ENCODE results near the gene KIAA1614. TPM values are rescaled to one million over a fixed set of nuclear protein-coding genes. Genes with fewer than 3 reads are reported as not detected.

Gene KIAA1614
- polyA plus RNA-seq, 4 donors: 0.89 to 2.1 (median 1.4) TPM; not detected in 1

- WGBS, 3 donors: 95 to 97% (median 95%) methylated on average over 6 of the region's 6 CpGs
- Histone ChIP-seq H3K27ac (ENCODE audit: low read depth in 1 of 3, low read length in 2 of 3) (no peak overlapping the region), H3K9me3 (ENCODE audit: control insufficient read depth in 2 of 2, insufficient read depth in 1 of 2, low read depth in 1 of 2, low read length in 1 of 2) (peaks cover 0 to 2% of the 10 kb centered on the region in 2 donors), H3K4me1 (ENCODE audit: control insufficient read depth in 3 of 3, insufficient read depth in 2 of 3, low read depth in 1 of 3, low read length in 2 of 3) (no peaks in the 10 kb centered on the region), H3K36me3 (ENCODE audit: control insufficient read depth in 3 of 3, insufficient read depth in 2 of 3, low read depth in 1 of 3, low read length in 3 of 3) (peaks cover 0 to 51% (median 2%) of the 10 kb centered on the region in 3 donors), H3K27me3 (ENCODE audit: control insufficient read depth in 3 of 3, insufficient read depth in 3 of 3, low read length in 3 of 3) (no peaks in the 10 kb centered on the region), H3K4me3 (ENCODE audit: low read depth in 1 of 3, low read length in 3 of 3) (no peak overlapping the region)
- no peak for DNase-seq
- FAIRE-seq: no peak
Measured at GRCh38 chr1:180947499-180947885, 34.8 kb downstream of the KIAA1614 start.

GRCh38 chr1:180947901-180948640, 35.4 kb downstream of the KIAA1614 start:
- Histone ChIP-seq H3K4me1 (ENCODE audit: control insufficient read depth in 3 of 3, insufficient read depth in 2 of 3, low read depth in 1 of 3, low read length in 2 of 3) (no peaks in the 10 kb centered on the region), H3K4me3 (ENCODE audit: low read depth in 1 of 3, low read length in 3 of 3) (no peak overlapping the region), H3K36me3 (ENCODE audit: control insufficient read depth in 3 of 3, insufficient read depth in 2 of 3, low read depth in 1 of 3, low read length in 3 of 3) (peaks cover 0 to 51% (median 2%) of the 10 kb centered on the region in 3 donors), H3K27ac (ENCODE audit: low read depth in 1 of 3, low read length in 2 of 3) (no peak overlapping the region), H3K27me3 (ENCODE audit: control insufficient read depth in 3 of 3, insufficient read depth in 3 of 3, low read length in 3 of 3) (no peaks in the 10 kb centered on the region), H3K9me3 (ENCODE audit: control insufficient read depth in 2 of 2, insufficient read depth in 1 of 2, low read depth in 1 of 2, low read length in 1 of 2) (peaks cover 0 to 2% of the 10 kb centered on the region in 2 donors)
- FAIRE-seq: no peak
- WGBS, 3 donors: 91 to 96% (median 94%) methylated on average over 22 of the region's 22 CpGs
- DNase-seq: no peak

- FAIRE-seq: no peak
- 73 to 87% (median 86%) methylated on average over 26 of the region's 26 CpGs for WGBS, 3 donors
Measured at GRCh38 chr1:180948641-180949615, 36.2 kb downstream of the KIAA1614 start.

GRCh38 chr1:180949616-180950000, 36.9 kb downstream of the KIAA1614 start:
- H3K36me3 ChIP-seq (ENCODE audit: control insufficient read depth in 3 of 3, insufficient read depth in 2 of 3, low read depth in 1 of 3, low read length in 3 of 3): peaks cover 0 to 46% (median 2%) of the 10 kb centered on the region in 3 donors
- no peak overlapping the region for H3K4me3 ChIP-seq (ENCODE audit: low read depth in 1 of 3, low read length in 3 of 3)
- peaks cover 0 to 10% (median 0%) of the 10 kb centered on the region in 3 donors for H3K4me1 ChIP-seq (ENCODE audit: control insufficient read depth in 3 of 3, insufficient read depth in 2 of 3, low read depth in 1 of 3, low read length in 2 of 3)
- no peak overlapping the region for H3K27ac ChIP-seq (ENCODE audit: low read depth in 1 of 3, low read length in 2 of 3)
- no peaks in the 10 kb centered on the region for H3K27me3 ChIP-seq (ENCODE audit: control insufficient read depth in 3 of 3, insufficient read depth in 3 of 3, low read length in 3 of 3)
- peaks cover 0 to 2% of the 10 kb centered on the region in 2 donors for H3K9me3 ChIP-seq (ENCODE audit: control insufficient read depth in 2 of 2, insufficient read depth in 1 of 2, low read depth in 1 of 2, low read length in 1 of 2)
- 94 to 99% (median 97%) methylated on average over 4 of the region's 4 CpGs for WGBS, 3 donors
- FAIRE-seq: no peak
- DNase-seq: no peak

More at GRCh38 chr1:180948641-180949615, 36.2 kb downstream of the KIAA1614 start:
- H3K9me3 ChIP-seq (ENCODE audit: control insufficient read depth in 2 of 2, insufficient read depth in 1 of 2, low read depth in 1 of 2, low read length in 1 of 2): peaks cover 0 to 2% of the 10 kb centered on the region in 2 donors
- H3K27ac ChIP-seq (ENCODE audit: low read depth in 1 of 3, low read length in 2 of 3): no peak overlapping the region
- H3K27me3 ChIP-seq (ENCODE audit: control insufficient read depth in 3 of 3, insufficient read depth in 3 of 3, low read length in 3 of 3): no peaks in the 10 kb centered on the region
- H3K4me3 ChIP-seq (ENCODE audit: low read depth in 1 of 3, low read length in 3 of 3): no peak overlapping the region
- DNase-seq: no peak
- peaks cover 0 to 6% (median 0%) of the 10 kb centered on the region in 3 donors for H3K4me1 ChIP-seq (ENCODE audit: control insufficient read depth in 3 of 3, insufficient read depth in 2 of 3, low read depth in 1 of 3, low read length in 2 of 3)
- peaks cover 0 to 51% (median 2%) of the 10 kb centered on the region in 3 donors for H3K36me3 ChIP-seq (ENCODE audit: control insufficient read depth in 3 of 3, insufficient read depth in 2 of 3, low read depth in 1 of 3, low read length in 3 of 3)

GRCh38 chr1:180950321-180950720, 37.6 kb downstream of the KIAA1614 start:
- no peak for FAIRE-seq
- 91 to 96% (median 95%) methylated on average over 12 of the region's 12 CpGs for WGBS, 3 donors

GRCh38 chr1:180951186-180951745, 38.6 kb downstream of the KIAA1614 start:
- Histone ChIP-seq H3K36me3 (ENCODE audit: control insufficient read depth in 3 of 3, insufficient read depth in 2 of 3, low read depth in 1 of 3, low read length in 3 of 3) (peaks cover 0 to 43% (median 0%) of the 10 kb centered on the region in 3 donors), H3K9me3 (ENCODE audit: control insufficient read depth in 2 of 2, insufficient read depth in 1 of 2, low read depth in 1 of 2, low read length in 1 of 2) (peaks cover 0 to under 1% of the 10 kb centered on the region in 2 donors), H3K27ac (ENCODE audit: low read depth in 1 of 3, low read length in 2 of 3) (no peak overlapping the region), H3K27me3 (ENCODE audit: control insufficient read depth in 3 of 3, insufficient read depth in 3 of 3, low read length in 3 of 3) (no peaks in the 10 kb centered on the region), H3K4me3 (ENCODE audit: low read depth in 1 of 3, low read length in 3 of 3) (no peak overlapping the region), H3K4me1 (ENCODE audit: control insufficient read depth in 3 of 3, insufficient read depth in 2 of 3, low read depth in 1 of 3, low read length in 2 of 3) (peaks cover 0 to 13% (median 0%) of the 10 kb centered on the region in 3 donors)
- FAIRE-seq (no peak), DNase-seq (no peak)
- WGBS, 3 donors: 95 to 98% (median 97%) methylated on average over 11 of the region's 11 CpGs

More at GRCh38 chr1:180950321-180950720, 37.6 kb downstream of the KIAA1614 start:
- H3K27me3 ChIP-seq (ENCODE audit: control insufficient read depth in 3 of 3, insufficient read depth in 3 of 3, low read length in 3 of 3): no peaks in the 10 kb centered on the region
- H3K4me1 ChIP-seq (ENCODE audit: control insufficient read depth in 3 of 3, insufficient read depth in 2 of 3, low read depth in 1 of 3, low read length in 2 of 3): peaks cover 0 to 13% (median 0%) of the 10 kb centered on the region in 3 donors
- DNase-seq: no peak
- H3K27ac ChIP-seq (ENCODE audit: low read depth in 1 of 3, low read length in 2 of 3): no peak overlapping the region
- peaks cover 0 to 44% (median 2%) of the 10 kb centered on the region in 3 donors for H3K36me3 ChIP-seq (ENCODE audit: control insufficient read depth in 3 of 3, insufficient read depth in 2 of 3, low read depth in 1 of 3, low read length in 3 of 3)
- peaks cover 0 to 2% of the 10 kb centered on the region in 2 donors for H3K9me3 ChIP-seq (ENCODE audit: control insufficient read depth in 2 of 2, insufficient read depth in 1 of 2, low read depth in 1 of 2, low read length in 1 of 2)
- H3K4me3 ChIP-seq (ENCODE audit: low read depth in 1 of 3, low read length in 3 of 3): no peak overlapping the region

GRCh38 chr1:180951836-180952656, 39.3 kb downstream of the KIAA1614 start:
- no peak for DNase-seq
- FAIRE-seq: no peak
- Histone ChIP-seq H3K4me3 (ENCODE audit: low read depth in 1 of 3, low read length in 3 of 3) (no peak overlapping the region), H3K9me3 (ENCODE audit: control insufficient read depth in 2 of 2, insufficient read depth in 1 of 2, low read depth in 1 of 2, low read length in 1 of 2) (no peaks in the 10 kb centered on the region), H3K27ac (ENCODE audit: low read depth in 1 of 3, low read length in 2 of 3) (no peak overlapping the region), H3K27me3 (ENCODE audit: control insufficient read depth in 3 of 3, insufficient read depth in 3 of 3, low read length in 3 of 3) (no peaks in the 10 kb centered on the region), H3K36me3 (ENCODE audit: control insufficient read depth in 3 of 3, insufficient read depth in 2 of 3, low read depth in 1 of 3, low read length in 3 of 3) (peaks cover 0 to 39% (median 0%) of the 10 kb centered on the region in 3 donors), H3K4me1 (ENCODE audit: control insufficient read depth in 3 of 3, insufficient read depth in 2 of 3, low read depth in 1 of 3, low read length in 2 of 3) (peaks cover 0 to 13% (median 0%) of the 10 kb centered on the region in 3 donors)
- 76 to 78% (median 77%) methylated on average over 4 to 5 of the region's 5 CpGs for WGBS, 3 donors
